NCI-H1092 (cell line): ENCODE data around the gene KCTD1.
A peak's percentile ranks its signal among the peaks of the same experiment; 100 is the strongest.

Source experiments
- DNase-seq: peaks from one replicate; lab custom pipeline; 2025; lab: John Stamatoyannopoulos, UW

The KCTD1 gene

DNA sequence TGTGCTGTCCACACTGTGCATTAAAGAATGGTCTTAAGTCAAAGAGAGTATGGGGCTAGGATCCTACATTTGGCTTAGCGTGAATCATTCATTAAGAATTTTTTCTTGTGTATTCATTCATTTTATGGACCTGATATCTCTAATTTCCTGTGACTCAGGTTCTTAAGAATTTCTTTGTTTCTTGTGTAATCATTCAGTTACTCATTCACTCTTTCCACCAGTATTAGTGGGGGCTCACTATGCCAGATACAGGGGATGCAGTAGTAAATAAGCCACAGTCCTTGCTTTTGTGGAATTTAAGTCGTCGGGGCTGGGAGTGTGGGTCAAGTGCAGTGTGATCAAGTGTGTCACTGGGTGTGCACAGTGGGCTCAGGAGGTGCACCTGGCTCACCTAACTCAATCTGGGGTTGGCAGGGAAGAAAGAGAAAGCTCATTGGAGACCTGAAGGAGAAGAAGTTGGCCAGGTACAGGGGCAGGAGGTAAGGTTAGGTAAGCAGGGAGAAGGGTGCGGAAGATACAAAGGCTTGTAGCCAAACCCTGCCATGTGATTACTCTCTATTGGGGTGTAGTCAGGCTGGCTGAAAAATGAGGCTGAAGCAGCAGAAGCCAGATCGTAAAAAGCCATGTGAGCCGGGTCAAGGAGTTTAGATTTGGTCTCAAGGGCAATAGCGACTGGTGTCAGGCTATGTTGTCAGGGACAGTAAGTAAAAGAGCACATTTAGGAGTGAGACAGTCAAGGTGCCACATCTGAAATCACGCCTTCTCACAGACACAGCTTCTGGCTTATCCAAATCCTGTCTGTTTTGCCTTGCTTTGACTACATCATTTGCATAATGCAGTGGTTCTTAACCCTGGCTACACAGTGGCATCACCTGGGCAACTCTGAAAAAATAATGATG, 67.2 kb downstream of the KCTD1 start:
- no peak for DNase-seq

DNA sequence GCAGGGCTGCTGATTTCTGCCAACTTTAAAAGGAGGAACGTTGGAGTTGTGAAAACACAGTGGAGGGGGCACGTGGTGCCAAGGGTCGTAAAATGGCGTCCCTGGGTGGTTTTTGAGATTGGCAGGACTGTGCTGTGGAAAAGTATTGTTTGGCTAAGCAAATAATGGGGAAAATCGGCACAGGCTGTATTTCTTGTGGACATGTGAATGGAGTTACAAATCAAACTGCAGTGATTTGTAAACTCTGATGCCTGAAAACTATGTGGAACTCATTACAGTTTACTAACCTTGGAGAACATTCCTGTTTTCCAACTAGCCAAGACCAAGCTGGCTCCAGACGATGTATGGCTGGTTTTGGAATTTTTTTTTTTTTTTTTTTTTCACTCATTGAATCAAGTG, 68.7 kb downstream of the KCTD1 start:
- no peak for DNase-seq

DNA sequence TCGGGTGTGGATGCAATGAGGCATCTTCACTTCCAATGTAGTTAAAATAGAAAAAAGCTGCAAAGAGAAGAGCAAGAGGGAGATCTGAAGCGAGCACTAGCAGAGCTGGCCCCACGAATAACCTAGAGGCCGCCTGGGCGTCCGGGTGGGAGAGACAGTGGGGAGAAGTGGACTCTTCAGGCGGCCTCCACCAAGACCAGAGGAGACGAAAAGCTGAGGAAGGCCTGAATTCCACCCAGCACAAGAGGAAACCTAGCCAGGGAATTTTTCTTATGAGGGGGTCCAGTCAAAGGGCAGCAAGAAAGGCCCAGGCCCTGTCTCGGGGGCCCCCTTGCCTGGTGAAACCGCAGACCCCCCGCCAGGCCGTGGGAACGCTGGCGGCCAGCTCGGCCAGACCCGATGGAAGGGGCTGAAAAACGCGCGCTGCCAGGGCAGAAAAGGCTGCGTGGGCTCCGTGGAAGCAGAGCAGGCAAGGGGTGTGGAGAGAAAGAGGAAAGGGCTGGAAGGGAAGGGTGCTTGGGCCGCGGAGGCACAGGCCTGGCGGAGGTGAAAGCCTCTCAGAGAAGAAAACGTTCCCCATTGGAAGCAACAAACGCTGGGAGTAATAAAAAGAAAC, 69.2 kb downstream of the KCTD1 start:
- no peak for DNase-seq

DNA sequence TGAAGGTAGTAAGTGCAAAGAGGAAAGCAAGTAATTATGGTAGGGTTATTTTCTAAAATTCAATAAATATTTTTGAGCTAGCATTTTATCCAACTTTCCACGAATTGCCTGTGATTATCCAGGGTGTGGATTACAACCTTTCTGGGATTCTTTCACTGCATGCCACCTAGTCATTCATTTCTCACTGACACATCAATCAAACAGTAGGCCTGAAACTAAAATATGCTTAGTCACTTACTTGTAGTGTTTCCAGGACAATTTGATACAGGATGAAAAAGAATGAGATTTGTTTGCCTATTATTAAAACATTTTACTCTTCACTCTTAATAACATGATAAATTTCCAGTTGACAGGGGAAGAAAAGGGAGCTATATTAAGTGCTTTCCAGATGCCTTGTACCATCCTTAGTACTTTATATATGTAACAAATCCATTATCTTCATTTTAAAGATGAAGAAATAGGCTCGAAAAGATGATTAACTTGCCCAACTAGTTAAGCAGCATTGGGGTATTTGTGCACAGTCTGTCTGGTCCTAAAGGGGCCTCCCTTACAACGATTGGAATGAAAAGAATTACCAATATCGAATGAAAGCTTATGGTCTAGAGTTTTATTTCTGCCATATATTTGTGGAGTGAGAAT, 70.4 kb downstream of the KCTD1 start:
- DNase-seq, result no peak

DNA sequence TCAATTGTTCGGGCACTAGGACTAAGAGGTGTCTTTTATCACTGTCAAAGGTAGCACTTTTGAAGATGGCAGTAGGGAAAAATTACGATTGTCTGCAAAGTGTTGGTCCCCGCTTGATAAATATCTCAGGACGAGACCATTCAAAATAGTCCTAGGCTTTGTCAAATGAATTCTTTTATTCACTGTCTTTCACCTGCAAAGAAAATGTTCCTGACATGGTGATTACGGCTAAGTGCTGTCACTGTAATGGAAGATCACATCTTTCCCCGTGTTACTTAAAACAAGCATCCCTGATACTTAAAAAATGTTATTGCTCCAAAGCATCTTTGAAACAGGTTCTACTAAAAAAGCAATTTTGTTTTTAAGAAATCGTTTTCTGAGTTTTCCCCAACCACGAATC, 71.7 kb downstream of the KCTD1 start:
- no peak for DNase-seq

DNA sequence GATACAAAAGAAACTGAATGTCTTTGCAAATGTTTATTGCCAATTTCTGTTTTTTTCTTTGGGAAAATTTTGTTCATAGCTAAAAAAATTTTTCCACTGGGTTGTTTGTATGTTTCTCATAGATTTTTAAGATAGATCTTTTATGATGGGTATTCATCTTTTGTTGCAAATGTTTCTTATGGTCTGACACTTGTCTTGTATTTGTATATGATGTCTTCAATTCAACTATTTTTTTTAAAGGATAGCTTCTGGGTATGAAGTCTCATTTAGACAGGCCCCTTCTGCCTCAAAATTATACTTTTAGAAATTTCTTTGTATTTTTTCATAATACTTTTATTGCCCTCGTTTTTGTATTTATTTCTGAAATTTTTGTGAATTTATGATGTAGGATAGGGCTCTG, 73.8 kb downstream of the KCTD1 start:
- DNase-seq, result no peak

DNA sequence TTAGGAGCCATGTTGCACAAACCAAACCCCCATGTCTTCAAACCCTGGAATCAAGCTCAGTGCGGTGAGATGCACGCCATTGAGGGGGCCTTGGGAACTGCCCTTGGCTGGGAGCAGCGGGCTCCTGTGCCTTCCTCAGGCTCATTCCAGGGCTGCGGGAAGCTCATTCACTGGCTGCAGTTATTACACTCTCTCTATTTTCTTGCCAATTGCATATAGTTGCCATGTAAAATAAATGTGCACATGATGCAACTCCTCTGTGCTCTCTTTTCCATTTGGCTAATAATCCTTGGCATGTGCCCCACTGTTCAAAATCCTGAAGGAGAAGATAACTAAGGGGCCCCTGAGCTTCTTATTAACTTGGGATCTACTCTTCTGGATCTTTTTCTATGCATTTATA, 74.7 kb downstream of the KCTD1 start:
- DNase-seq, result no peak

DNA sequence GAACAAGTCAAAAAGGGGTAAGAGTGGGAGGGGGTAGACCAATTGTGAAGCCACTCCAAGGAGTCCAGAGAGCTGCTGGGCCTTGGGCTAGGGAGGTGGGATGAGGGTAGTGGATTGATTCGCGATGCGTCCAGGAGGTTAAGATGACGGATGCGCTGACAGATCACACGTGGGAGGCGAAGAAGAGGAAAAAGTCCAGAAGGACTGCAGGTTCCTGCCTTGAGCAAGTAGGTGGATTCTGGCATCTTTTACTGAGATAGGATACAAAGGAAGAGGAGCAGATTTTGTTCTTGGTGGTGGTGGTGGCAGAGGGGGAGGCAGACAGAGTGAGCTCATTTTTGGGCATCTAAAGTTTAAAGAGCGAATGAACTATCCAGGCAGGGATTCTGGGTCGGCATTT, 76.5 kb downstream of the KCTD1 start:
- DNase-seq, result no peak

DNA sequence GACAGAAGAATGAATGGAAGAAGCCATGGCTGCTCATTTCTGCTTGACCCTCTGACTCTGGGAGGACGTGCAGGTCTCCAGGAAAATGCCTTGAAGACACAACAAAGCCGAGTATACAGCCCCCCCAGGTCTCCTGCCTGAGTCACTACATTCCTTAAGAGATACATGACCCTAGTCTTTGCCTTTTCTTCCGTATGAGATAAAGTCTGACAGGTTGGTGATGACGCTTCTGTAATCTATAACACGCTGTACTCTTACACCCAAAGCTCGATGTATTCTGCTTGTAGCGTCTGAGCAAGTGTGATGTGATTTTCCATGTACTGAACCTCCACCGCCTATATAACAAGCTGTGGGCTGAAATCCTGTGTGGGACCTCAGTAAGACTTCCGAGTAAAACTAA, 77.3 kb downstream of the KCTD1 start:
- no peak for DNase-seq

DNA sequence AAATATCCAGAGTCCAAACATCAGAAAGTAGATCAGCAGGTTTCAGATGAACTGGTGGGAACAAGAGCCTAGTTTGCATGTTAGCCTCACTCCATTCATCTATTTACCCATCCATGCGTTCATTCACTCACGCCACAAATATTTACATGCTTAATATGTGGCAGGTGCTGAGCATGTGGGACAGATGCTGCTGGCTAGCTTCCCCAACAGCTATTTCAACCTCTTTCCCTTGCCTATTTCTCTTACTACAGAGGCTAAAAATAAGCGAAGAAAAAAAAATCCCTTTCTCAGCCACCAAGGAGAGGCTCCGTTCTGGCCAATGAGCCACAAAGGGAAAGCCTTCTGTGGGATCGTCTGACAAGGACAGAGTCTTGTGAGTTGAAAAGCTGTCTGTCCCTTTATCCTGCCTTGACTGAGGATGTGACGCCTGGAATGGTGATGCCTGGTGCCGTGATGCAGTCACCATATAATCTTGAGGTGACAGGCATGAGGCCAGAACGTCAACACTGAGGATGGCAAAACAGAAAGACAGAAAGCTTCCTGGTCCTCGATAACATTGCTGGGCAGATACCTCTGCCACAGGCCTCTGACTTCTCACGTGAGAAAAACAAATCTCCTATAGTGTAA, 78.2 kb downstream of the KCTD1 start:
- peak; percentile 27 for DNase-seq

DNA sequence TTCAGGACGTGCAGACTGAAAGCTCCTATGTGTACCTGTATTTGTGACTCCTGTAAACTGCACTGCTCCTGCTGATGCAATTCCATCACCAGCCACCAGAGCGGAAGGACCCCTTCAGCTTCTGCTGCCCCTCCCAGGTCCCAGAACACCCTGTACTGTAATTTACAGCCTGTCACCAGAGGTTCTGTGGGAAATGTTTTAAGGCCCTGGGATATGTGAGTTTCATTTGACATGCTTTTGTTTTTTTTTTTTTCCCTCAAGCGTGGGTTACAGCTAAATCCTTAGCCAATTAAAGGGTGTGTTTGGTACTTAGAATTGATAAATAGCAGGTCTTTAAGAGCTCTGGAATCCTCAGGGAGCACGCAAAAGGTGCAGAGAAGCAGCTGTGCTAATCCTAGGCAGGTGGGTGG, 79.4 kb downstream of the KCTD1 start:
- DNase-seq, result peak; percentile 30

DNA sequence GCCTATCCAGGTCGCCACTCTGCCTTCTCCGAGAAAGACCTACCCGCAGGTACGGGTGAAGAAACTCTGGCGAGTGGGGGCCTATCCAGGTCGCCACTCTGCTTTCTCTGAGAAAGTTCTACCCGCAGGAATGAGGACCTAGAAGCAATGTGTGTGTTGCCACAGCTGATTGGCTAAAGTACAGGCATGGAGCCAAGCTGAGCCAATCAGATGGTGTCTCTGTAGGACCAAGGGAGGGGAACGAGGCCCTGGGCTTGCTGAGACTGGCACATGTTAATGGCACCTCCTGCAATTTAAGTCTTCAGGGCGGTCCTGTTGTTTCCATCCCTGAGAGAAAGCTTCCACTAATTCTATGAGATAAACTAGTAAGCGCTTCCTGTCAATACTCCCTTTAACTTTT, 82.3 kb downstream of the KCTD1 start:
- no peak for DNase-seq

DNA sequence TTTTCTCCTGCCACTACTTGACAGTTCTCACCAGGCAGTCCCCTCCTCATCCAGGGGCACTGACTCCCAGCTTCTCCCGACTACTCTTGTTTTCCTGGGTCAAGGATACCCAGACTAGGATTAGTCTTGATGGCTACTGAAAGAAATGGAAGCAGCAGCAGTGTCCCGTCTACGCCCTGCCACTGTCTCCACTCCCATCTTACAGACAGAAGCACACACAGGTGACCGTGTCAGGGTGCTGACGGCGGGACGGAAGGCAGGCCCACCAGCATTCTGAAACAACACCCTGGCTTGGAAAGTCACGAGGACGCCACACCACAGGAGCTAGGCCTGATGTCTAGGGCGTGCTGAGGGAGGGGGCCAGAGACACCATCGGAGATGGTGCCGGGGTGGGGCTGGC, 82.9 kb downstream of the KCTD1 start:
- no peak for DNase-seq

DNA sequence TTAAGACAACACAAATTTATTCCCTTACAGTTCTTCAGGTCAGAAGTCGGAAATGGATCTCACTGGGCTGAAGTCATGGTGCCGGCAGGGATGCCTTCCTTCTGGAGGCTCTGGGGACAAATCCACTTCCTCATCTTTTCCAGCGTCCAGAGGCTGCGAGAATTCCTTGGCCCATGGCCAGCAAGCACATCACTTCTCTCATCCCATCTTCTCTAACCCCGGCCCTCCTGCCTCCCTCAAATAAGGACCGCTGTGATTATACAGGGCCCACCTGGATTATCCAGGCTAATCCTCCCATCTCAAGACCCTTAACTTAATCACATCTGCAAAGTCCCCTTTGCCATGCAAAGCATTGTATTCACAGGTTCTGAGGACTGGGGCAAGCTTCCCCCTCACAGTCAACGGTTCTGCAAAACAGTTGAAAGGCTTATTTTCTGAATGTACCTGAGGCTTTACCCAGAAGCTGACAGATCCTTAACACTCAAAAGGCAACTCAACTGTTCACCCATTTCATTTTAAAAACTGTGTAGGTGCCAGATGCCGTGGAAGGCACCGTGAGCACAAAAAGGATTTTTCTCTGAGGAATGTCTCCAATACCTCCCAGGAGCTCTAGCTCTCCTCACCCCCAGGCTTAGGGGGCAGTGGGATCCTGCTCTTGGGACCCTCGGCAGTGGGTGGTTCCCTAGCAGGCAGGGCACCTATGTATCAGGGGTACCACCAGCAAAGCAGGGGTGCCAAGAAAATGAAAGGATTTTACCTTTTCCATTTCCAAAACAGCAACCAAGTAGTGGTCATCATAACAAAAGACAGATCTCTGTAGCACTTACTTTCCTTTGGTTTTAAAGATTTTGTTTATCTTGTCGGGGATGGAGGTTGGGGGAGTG, 84.0 kb downstream of the KCTD1 start:
- no peak for DNase-seq

DNA sequence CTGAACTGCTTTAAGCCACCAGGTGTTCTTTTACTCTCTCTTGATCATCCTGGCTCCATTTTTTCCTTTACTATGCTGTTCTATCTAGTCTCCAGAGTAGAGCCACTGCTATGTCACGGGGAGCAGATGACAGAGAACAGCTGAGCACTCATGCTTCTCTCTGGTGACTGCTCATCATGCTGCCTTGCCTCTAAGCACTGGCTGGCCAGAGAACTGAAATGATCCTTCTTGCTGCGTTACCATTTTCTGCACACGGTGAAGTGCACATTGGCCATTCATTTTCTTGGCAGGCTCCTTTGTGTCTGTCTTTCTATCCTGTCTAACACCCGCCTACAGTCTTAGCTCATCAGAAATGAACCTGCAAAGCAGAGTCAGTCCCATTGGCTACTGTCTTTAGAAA, 86.0 kb downstream of the KCTD1 start:
- no peak for DNase-seq

DNA sequence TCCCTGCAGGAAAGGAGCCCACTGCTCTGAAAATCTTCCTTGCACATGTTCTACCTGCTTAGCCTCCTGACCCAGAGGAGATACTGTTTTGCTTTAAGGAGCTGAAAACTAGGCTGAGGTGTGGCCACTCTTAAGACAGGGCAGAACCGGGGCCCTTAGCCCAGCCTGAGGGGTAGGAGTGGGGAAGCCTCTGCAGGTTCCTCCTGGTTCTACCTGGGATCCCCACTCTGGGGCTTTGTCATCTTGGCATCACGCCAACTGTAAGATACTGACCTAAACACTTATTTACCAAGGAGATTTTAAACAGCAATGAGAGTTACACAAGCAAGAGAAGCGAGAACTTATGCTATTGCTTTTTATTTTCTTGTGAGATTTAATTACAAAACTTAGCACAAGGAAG, 86.9 kb downstream of the KCTD1 start:
- no peak for DNase-seq

DNA sequence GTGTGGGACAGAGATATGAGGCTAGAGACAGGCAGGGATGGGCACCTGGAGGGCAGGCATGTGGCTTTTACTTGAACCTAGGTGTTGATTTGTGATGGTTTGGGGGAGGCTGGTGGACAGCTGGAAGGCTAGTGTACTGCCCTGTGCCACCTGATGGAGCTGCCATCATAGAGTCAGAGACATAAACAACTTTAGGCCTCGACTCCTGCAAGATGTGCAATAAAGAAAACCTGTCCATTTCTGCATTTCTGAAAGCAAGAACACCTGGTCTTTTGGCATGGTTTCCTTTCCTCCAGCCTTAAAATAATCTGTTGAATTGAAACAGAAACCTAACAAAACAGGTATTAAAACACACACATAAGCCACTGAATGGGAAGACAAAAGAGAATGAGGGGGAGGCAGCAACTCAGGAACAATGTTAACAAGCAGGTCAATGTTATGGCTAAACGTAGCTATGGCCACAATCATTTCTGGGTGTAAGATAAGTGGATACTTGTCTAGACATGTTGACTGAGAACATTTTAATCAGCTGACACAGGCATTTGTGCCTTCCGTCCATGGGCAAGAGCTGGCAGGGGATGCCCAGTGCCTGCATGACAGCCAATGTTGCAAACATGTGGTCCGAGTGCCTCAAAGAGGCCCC, 87.8 kb downstream of the KCTD1 start:
- peak; percentile 31 for DNase-seq

DNA sequence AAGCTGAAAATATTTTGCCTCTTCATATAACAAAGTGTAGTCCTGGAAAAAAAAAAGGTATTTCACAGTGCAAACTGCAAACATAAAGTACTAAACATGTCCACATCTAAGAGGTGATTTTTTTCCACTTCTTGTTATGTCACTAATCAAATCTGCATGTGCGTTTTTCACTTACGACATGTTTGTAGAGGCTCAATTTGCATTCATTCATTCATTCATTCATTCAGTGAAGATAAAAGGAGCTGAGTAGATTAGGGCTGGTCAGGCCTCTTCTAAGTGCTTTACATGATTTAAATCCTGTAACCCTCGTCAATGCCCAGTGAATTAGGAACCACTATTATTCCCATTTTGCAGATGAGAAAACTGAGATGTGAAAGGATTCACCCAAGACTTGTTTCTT, 88.5 kb downstream of the KCTD1 start:
- no peak for DNase-seq

DNA sequence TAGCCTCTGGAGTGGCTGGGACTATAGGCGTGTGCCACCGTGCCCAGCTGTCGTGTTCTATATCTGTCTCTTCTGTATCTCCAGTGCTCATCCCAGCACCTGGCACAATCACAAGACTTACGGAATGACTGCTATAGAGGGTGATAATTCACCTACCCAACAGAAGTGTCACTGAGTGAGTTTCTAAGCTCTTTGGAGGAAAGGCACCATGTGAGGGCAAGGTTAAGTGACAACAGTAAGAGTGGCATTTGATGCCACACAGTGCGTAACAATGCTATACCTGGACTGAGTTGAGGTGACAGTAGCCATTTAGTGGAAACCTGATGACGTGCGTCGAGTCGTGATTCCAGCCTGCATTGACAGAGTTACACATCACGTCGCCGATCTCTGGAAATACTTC, 89.0 kb downstream of the KCTD1 start:
- DNase-seq, result no peak

DNA sequence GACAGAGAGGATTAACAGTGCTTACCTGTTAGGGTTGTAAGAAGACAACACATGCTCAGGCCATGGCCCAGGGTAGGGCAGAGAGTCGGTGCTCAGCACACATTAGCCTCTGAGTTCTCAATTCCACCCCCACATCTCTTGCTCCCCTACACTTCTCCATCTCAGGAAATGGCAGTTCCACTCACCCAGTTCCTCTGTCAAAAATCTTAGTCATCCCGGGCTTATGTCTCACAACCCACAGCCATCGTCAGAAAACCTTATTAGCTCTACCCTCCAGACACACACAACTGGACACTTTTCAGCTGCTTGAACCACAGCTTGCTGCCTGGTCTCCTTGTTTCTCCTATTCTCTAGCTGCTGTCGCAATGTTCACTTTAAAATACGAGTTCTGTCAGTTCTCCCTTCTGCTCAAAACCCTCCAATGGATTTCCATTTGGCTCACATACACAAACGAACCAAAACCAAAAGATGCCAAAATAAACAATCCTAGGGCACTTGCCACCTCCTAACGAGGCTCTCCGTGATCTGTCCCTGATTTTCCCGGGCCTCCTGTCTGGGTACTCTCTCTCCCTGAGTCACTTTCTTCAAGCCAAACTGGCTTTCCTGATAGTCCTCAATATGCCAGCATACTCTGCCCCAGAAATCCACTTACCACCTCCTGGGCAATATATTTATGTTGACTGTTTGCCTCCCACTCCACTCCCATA, 89.7 kb downstream of the KCTD1 start:
- no peak for DNase-seq
